ENCODE results near the gene ASB6. TPM values are rescaled to one million over a fixed set of nuclear protein-coding genes. Genes with fewer than 3 reads are reported as not detected.
"Not testable (repeated sequence)": the region's sequence is repeated elsewhere in the genome, so short reads cannot be mapped to it uniquely, and the experiment has no call there.

ASB6 gene
- total RNA-seq, 2 donors from 2014 or later, result 17.5 to 18.3 TPM

GRCh38 chr9:129601082-129601674 is 40.8 kb downstream of the ASB6 start:
- no peak for ATAC-seq
- intact Hi-C loops (cut with DNase I, micrococcal nuclease), result loop anchor here in 1 of 2 donors (10.0 kb wide), 1 partner anchor 426 kb away; the partner anchor contains the start of gene IER5L
- DNase-seq, result no peak

- DNase-seq (no peak), ATAC-seq (no peak)
- intact Hi-C loops (cut with DNase I, micrococcal nuclease), result loop anchor here in 1 of 2 donors (5.0 kb wide), 1 partner anchor 101 kb away; no protein-coding TSS in a partner anchor
Measured at GRCh38 chr9:129598089-129598596, 43.8 kb downstream of the ASB6 start.

GRCh38 chr9:129597355-129598088 is 44.4 kb downstream of the ASB6 start:
- peak; percentile 79 for ATAC-seq
- DNase-seq, result peak; percentile 74 to 75
- intact Hi-C loops (cut with DNase I, micrococcal nuclease), result loop anchor here in 1 of 2 donors (5.0 kb wide), 1 partner anchor 100 kb away; no protein-coding TSS in a partner anchor

GRCh38 chr9:129596541-129597331 is 45.2 kb downstream of the ASB6 start:
- intact Hi-C loops (cut with DNase I, micrococcal nuclease), result loop anchor here in 1 of 2 donors (5.0 kb wide), 1 partner anchor 99 kb away; no protein-coding TSS in a partner anchor
- peak; percentile 60 for ATAC-seq

GRCh38 chr9:129595903-129596540 is 45.9 kb downstream of the ASB6 start:
- intact Hi-C loops (cut with DNase I, micrococcal nuclease), result loop anchor here in 1 of 2 donors (5.0 kb wide), 1 partner anchor 99 kb away; no protein-coding TSS in a partner anchor
- ATAC-seq, result no peak
- no peak for DNase-seq

More at GRCh38 chr9:129596541-129597331, 45.2 kb downstream of the ASB6 start:
- DNase-seq, result peak; percentile 45 to 76

GRCh38 chr9:129595311-129595741 is 46.6 kb downstream of the ASB6 start:
- intact Hi-C loops (cut with DNase I, micrococcal nuclease), result loop anchor here in 1 of 2 donors (5.0 kb wide), 1 partner anchor 98 kb away; no protein-coding TSS in a partner anchor
- DNase-seq (no peak), ATAC-seq (no peak)

- ATAC-seq (no peak), DNase-seq (no peak)
- intact Hi-C loops (cut with DNase I, micrococcal nuclease), result loop anchor here in 1 of 2 donors (5.0 kb wide), 1 partner anchor 97 kb away; no protein-coding TSS in a partner anchor
Measured at GRCh38 chr9:129594632-129595031, 47.3 kb downstream of the ASB6 start.

- ATAC-seq; intact Hi-C loops (cut with DNase I, micrococcal nuclease): not testable (repeated sequence)
Measured at GRCh38 chr9:129592790-129593189, 49.2 kb downstream of the ASB6 start.

GRCh38 chr9:129591916-129592315 is 50.0 kb downstream of the ASB6 start:
- no peak for DNase-seq
- intact Hi-C loops (cut with DNase I, micrococcal nuclease), result no loop called here
- no peak for ATAC-seq

More at GRCh38 chr9:129592790-129593189, 49.2 kb downstream of the ASB6 start:
- not testable (repeated sequence) for DNase-seq

- no peak for DNase-seq
- no peak for ATAC-seq
- intact Hi-C loops (cut with DNase I, micrococcal nuclease), result no loop called here
Measured at GRCh38 chr9:129590466-129590865, 51.5 kb downstream of the ASB6 start.

GRCh38 chr9:129587487-129588262 is 54.3 kb downstream of the ASB6 start:
- DNase-seq, result no peak
- no peak for ATAC-seq
- intact Hi-C loops (cut with DNase I, micrococcal nuclease), result no loop called here

GRCh38 chr9:129586685-129587084 is 55.3 kb downstream of the ASB6 start:
- no peak for DNase-seq
- ATAC-seq, result no peak
- intact Hi-C loops (cut with DNase I, micrococcal nuclease), result no loop called here

GRCh38 chr9:129586245-129586644 is 55.7 kb downstream of the ASB6 start:
- DNase-seq (no peak), ATAC-seq (no peak)
- intact Hi-C loops (cut with DNase I, micrococcal nuclease), result no loop called here

GRCh38 chr9:129585352-129585751 is 56.6 kb downstream of the ASB6 start:
- ATAC-seq (no peak), DNase-seq (no peak)
- intact Hi-C loops (cut with DNase I, micrococcal nuclease), result no loop called here

All from left colon (tissue), 2 donors.